ENCODE data around the gene YTHDC1. TPM values are rescaled to one million over a fixed set of nuclear protein-coding genes. Genes with fewer than 3 reads are reported as not detected.

Gene YTHDC1
- total RNA-seq, 4 donors from 2014 or later: 66.4 to 95.6 (median 86.2) TPM

- Histone ChIP-seq H3K27ac (no peak overlapping the region), H3K4me1 (peaks cover 0 to 78% (median 11%) of the 10 kb centered on the region in 4 donors), H3K27me3 (no peaks in the 10 kb centered on the region), H3K4me3 (no peak overlapping the region), H3K9me3 (no peaks in the 10 kb centered on the region), H3K36me3 (peaks cover 0 to 37% (median 0%) of the 10 kb centered on the region in 3 donors)
- WGBS, 2 donors: 81 to 83% methylated on average over 7 of the region's 7 CpGs
- TF ChIP-seq CTCF (IDR thresholded peaks at IDR 0.05) (no peak), POLR2A (IDR thresholded peaks at IDR 0.05) (no peak), EP300 (IDR thresholded peaks at IDR 0.05) (no peak)
- DNase-seq (ENCODE audit: low spot score in 2 of 2): no peak
Observed at GRCh38 chr4:68337522-68337921, 12.4 kb downstream of the YTHDC1 start.

DNA sequence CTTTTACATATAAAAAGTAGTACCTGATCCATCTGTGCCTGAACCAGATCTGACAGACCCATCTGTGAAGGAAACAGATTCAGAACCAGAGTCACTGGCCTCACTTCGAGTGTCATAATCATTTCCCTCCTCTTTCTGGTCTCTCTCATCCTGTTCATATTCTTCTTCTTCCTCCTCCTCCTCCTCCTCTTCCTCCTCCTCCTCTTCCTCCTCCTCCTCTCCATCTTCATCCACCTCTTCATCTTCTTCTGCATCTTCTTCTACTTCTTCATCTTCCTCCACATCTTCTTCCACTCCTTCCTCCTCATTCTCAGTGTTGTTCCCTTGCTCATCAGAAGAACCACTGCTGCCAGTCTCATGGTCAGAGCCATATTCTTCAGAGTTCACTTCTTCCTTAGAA, 12.9 kb downstream of the YTHDC1 start:
- peaks cover 0 to 73% (median 10%) of the 10 kb centered on the region in 4 donors for H3K4me1 ChIP-seq
- no peak for DNase-seq (ENCODE audit: low spot score in 2 of 2)
- no peaks in the 10 kb centered on the region for H3K9me3 ChIP-seq
- no peak overlapping the region for H3K4me3 ChIP-seq
- TF ChIP-seq CTCF (IDR thresholded peaks at IDR 0.05): no peak
- no peak for TF ChIP-seq EP300 (IDR thresholded peaks at IDR 0.05)
- no peak for TF ChIP-seq POLR2A (IDR thresholded peaks at IDR 0.05)
- 91 to 97% methylated on average over 1 of the region's 1 CpG for WGBS, 2 donors
- no peaks in the 10 kb centered on the region for H3K27me3 ChIP-seq
- H3K36me3 ChIP-seq: peaks cover 0 to 42% (median 0%) of the 10 kb centered on the region in 3 donors
- H3K27ac ChIP-seq: no peak overlapping the region

- DNase-seq (ENCODE audit: low spot score in 2 of 2): no peak
- Histone ChIP-seq H3K36me3 (peaks cover 0 to 47% (median 2%) of the 10 kb centered on the region in 3 donors), H3K4me1 (peaks cover 0 to 68% (median 10%) of the 10 kb centered on the region in 4 donors), H3K4me3 (no peak overlapping the region), H3K27me3 (no peaks in the 10 kb centered on the region), H3K9me3 (no peaks in the 10 kb centered on the region), H3K27ac (no peak overlapping the region)
- TF ChIP-seq POLR2A (IDR thresholded peaks at IDR 0.05) (no peak), CTCF (IDR thresholded peaks at IDR 0.05) (no peak), EP300 (IDR thresholded peaks at IDR 0.05) (no peak)
Observed at GRCh38 chr4:68336530-68336929, 13.4 kb downstream of the YTHDC1 start.

DNA sequence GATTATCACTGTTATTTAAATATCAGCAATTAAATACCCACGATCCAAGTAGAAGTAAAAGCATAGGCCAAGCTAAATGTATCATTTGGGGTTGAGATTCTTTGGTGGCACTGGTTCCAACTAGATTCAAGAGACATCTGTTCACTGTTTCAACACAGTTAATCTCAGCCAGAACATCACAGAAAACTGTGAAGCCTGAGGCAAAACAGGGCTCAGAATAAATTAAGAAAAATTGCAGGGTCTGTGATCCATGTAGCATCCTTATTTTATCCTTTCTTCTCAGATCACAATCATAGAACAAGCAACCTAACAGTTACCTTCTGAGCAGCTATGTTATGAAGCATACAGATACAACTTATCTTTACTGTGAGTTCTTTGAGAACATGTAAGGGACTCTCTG, 23.7 kb downstream of the YTHDC1 start:
- 92 to 93% methylated on average over 1 of the region's 1 CpG for WGBS, 2 donors
- TF ChIP-seq EP300 (IDR thresholded peaks at IDR 0.05) (no peak), POLR2A (IDR thresholded peaks at IDR 0.05) (no peak), CTCF (IDR thresholded peaks at IDR 0.05) (no peak)
- H3K27me3 ChIP-seq: no peaks in the 10 kb centered on the region
- H3K4me1 ChIP-seq: no peaks in the 10 kb centered on the region
- no peaks in the 10 kb centered on the region for H3K9me3 ChIP-seq
- no peak for DNase-seq (ENCODE audit: low spot score in 2 of 2)
- peaks cover 3 to 97% (median 24%) of the 10 kb centered on the region in 3 donors for H3K36me3 ChIP-seq
- H3K4me3 ChIP-seq: no peak overlapping the region
- H3K27ac ChIP-seq: no peak overlapping the region

- no peak overlapping the region for H3K4me3 ChIP-seq
- no peak for DNase-seq (ENCODE audit: low spot score in 2 of 2)
- H3K9me3 ChIP-seq: no peaks in the 10 kb centered on the region
- TF ChIP-seq CTCF (IDR thresholded peaks at IDR 0.05) (no peak), POLR2A (IDR thresholded peaks at IDR 0.05) (no peak), EP300 (IDR thresholded peaks at IDR 0.05) (no peak)
- H3K27ac ChIP-seq: no peak overlapping the region
- H3K27me3 ChIP-seq: no peaks in the 10 kb centered on the region
- H3K36me3 ChIP-seq: peaks cover 3 to 86% (median 15%) of the 10 kb centered on the region in 3 donors
- 69 to 75% methylated on average over 4 of the region's 4 CpGs for WGBS, 2 donors
- no peaks in the 10 kb centered on the region for H3K4me1 ChIP-seq
Observed at GRCh38 chr4:68324519-68325262, 25.2 kb downstream of the YTHDC1 start.
